Prostate gland (tissue), 2 donors: Measurements from ENCODE around the gene SPR.

Source experiments
- POLR2A ChIP-seq: fragments of 450-650 bp; IDR thresholded peaks from one replicate; pipeline ENCODE4 v1.6.1; 2016; ENCODE audit warnings: antibody characterized with exemption, mild to moderate bottlenecking
- TF ChIP-seq, protein P1 (sequence below), 4 experiments: fragments of 200-600 bp in 2 of 4; fragments of 450-650 bp in 2 of 4; sonication (generic) in 2 of 4; IDR thresholded peaks; 1 replicate in 3 of 4; 2 replicates in 1 of 4; pipeline ENCODE4 v1.5.1; 2016 to 2019; ENCODE audit warnings: antibody characterized with exemption in 4 of 4, mild to moderate bottlenecking in 2 of 4, moderate library complexity in 2 of 4

DNA sequence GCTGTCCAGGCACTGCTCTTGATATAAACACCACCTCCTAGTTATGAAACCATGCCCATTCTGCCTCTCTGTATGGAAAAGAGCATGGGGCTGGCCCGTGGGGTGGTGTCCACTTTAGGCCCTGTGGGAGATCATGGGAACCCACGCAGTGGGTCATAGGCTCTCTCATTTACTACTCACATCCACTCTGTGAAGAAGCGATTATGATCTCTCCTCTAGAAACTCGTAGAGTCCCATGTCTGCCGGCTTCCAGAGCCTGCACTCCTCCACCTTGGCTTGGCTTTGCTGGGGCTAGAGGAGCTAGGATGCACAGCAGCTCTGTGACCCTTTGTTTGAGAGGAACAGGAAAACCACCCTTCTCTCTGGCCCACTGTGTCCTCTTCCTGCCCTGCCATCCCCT is 46.0 kb downstream of the SPR start:
- TF ChIP-seq, protein P1, sequence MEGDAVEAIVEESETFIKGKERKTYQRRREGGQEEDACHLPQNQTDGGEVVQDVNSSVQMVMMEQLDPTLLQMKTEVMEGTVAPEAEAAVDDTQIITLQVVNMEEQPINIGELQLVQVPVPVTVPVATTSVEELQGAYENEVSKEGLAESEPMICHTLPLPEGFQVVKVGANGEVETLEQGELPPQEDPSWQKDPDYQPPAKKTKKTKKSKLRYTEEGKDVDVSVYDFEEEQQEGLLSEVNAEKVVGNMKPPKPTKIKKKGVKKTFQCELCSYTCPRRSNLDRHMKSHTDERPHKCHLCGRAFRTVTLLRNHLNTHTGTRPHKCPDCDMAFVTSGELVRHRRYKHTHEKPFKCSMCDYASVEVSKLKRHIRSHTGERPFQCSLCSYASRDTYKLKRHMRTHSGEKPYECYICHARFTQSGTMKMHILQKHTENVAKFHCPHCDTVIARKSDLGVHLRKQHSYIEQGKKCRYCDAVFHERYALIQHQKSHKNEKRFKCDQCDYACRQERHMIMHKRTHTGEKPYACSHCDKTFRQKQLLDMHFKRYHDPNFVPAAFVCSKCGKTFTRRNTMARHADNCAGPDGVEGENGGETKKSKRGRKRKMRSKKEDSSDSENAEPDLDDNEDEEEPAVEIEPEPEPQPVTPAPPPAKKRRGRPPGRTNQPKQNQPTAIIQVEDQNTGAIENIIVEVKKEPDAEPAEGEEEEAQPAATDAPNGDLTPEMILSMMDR (IDR thresholded peaks at IDR 0.05), result no peak
- TF ChIP-seq POLR2A, result no peak
